22Rv1 (cell line): ENCODE results near the gene ERVK3-1.

Source experiments
- ZFX ChIP-seq: fragments of 450-650 bp; IDR thresholded peaks from 2 replicates; pipeline ENCODE4 v1.6.1; 2017; ENCODE audit warnings: antibody characterized with exemption, borderline replicate concordance
- TF ChIP-seq, protein P1 (sequence below): fragments of 450-650 bp; IDR thresholded peaks from 2 replicates; pipeline ENCODE4 v1.5.1; 2017; ENCODE audit warnings: mild to moderate bottlenecking

DNA sequence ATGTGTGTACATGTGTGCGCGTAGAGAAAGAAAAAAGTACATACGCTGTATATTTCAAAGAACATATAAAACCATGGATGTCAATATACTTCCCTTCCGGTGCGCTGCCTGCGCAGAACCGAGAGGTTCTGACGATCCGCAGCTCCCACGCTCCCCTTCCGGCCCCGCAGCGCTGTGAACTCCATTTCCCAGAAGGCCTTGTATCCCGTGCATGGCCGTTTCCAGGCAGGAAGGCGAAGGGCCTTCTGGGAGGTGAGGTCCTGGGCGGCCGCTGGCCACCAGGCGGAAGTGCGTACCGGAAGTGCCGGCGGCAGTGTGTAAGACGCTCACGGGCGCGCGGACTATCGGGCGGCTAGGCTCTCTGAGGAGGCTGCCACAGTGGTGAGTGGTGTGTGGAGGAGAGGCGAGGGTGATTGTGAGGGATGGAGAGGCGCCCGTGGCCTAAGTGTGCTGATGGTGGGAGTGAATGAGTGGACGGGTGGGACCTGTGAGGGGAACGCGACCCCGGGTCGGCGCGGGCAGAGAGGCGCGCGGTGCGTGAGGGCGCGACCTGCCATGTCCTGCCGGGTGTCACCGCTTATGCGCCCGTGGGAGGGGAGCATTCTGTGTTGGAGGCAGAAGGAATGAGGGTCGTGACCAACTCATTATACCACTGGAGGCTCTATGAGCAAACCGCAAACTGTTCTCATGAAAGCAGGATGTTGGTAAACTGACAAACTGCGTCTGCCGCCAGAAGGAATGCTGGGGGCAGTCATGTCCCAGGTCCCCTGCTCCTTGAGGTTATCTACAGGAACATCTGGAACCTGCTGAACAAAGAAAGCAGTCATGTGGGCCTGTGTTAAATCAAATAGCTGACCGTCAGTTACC lies at the start of gene ERVK3-1:
- TF ChIP-seq, protein P1, sequence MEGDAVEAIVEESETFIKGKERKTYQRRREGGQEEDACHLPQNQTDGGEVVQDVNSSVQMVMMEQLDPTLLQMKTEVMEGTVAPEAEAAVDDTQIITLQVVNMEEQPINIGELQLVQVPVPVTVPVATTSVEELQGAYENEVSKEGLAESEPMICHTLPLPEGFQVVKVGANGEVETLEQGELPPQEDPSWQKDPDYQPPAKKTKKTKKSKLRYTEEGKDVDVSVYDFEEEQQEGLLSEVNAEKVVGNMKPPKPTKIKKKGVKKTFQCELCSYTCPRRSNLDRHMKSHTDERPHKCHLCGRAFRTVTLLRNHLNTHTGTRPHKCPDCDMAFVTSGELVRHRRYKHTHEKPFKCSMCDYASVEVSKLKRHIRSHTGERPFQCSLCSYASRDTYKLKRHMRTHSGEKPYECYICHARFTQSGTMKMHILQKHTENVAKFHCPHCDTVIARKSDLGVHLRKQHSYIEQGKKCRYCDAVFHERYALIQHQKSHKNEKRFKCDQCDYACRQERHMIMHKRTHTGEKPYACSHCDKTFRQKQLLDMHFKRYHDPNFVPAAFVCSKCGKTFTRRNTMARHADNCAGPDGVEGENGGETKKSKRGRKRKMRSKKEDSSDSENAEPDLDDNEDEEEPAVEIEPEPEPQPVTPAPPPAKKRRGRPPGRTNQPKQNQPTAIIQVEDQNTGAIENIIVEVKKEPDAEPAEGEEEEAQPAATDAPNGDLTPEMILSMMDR, result no peak
- no peak for TF ChIP-seq ZFX
